HG02588 (cell line): Measurements from ENCODE around the gene KLHDC4.
"Not testable (repeated sequence)": the region's sequence is repeated elsewhere in the genome, so short reads cannot be mapped to it uniquely, and the experiment has no call there.

Experiments used
- ATAC-seq: cut with Tn5 transposase; IDR thresholded peaks from one replicate; pipeline ENCODE4 v1.9.1; 2021; ENCODE audit warnings: mild to moderate bottlenecking, moderate library complexity; ENCODE audit not compliant: unreplicated experiment

KLHDC4 gene

DNA sequence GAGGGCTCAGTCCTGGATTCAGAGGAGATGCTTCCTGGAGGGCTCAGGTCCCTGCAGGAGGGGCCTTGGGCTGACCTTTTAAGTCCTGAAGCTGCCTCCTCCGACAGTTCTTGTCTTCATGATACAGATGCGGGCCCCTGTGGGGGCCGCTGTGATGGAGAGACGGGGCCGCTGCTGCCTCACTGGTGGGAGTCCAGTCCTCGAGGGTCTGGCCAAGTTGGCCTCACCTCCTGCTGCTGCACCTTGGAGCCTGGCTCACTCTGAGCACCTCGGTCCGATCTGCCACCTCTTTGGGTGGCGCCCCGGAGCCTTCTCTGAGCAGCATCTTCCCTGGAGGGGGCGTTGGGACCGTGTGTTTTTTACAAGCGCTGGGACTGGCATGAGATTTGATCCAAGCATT is 79.1 kb downstream of the KLHDC4 start:
- no peak for ATAC-seq

DNA sequence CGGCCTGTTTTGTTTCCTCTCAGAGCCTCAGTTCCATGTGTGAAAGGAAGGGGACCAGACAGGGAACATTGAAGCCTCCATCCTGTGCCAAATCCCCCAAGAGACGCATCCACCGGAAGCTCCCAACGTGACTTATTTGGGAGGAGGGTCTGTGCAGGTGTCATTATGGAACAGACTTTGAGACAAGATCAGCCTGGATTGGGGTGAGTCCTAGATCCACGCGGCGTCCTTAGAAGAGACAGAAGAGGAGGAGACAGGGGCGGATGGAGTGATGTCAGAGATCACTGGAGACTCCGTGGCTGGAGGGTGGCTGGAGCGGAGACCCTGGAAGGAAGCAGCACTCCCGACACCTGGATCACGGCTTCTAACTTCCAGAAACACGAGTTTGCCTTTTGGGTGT is 80.0 kb downstream of the KLHDC4 start:
- ATAC-seq: no peak

DNA sequence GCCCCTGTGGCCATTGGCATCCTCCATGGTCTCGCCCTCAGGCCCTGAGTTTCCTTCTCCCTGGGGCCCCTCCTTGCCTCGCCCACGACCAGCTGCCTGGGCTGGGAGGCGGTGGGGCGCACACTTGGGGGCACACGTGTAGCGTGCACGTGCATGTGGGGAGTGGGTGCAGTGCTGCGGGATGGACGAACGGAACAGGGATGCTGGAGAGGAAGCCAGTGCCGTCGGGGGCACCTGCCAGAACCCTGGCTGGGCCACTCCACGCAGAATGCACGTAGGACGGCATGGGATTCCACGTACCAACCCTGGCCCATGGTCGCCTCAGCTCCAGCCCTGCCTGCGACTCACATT is 80.4 kb downstream of the KLHDC4 start:
- no peak for ATAC-seq

DNA sequence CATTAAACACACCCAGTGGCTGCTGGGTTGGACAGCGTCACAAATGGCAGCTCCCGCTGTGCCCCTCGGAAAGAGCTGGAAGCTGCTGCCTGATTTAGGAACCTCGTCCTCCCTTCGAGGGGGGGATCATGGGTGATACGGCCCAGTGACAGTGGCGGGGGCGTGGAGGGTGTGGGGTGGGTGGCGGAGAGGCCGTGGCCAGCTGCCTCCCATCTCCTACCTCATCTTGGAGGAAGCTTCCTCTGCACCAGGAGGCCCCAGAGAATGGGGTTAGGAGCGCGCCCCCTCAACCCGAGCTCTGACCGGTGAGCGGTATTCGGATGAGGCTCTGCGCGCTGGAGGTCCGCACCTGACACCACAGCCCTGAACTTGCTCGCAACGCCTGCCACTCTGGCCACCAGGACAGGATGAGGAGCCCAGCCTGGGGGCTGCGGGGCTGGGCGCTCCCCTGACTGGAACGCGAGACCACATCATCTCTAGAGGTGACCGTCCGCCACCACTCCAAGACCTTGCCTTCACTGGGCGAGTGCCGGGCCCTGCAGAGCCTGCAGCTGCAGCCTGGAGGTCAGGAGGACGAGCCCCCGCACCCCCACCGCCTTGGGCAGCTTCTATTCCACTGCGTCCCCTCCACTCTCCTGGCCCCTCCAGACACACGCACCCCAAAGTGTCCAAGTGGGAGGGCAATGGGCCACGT is 80.9 kb downstream of the KLHDC4 start:
- ATAC-seq: no peak

DNA sequence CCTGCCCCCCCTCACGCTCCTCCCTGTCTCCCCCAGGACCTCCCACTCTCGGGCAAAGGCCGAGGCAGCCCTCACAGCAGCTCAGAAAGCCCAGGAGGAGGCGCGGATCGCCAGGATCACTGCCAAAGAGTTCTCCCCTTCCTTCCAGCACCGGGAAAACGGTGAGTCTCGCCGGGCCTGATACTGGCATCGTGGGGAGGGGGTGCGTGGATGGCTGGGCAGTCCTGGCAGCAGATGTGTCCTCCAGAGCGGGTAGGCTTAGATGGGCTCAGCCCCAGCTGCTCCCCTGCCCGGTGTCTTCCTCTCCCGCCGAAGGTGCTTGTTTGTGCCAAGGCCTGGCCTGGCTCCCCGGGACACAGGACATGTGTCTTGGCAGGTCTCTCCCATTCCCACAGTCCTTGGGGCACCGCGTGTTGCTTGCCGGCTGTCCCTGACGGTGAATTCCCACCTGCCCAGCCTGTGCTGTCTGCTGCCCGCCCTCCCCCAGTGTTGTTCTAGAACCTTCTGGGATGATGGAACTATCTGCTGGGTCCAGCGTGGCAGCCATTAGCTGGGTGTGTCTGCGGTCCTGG is 81.6 kb downstream of the KLHDC4 start:
- ATAC-seq: no peak

DNA sequence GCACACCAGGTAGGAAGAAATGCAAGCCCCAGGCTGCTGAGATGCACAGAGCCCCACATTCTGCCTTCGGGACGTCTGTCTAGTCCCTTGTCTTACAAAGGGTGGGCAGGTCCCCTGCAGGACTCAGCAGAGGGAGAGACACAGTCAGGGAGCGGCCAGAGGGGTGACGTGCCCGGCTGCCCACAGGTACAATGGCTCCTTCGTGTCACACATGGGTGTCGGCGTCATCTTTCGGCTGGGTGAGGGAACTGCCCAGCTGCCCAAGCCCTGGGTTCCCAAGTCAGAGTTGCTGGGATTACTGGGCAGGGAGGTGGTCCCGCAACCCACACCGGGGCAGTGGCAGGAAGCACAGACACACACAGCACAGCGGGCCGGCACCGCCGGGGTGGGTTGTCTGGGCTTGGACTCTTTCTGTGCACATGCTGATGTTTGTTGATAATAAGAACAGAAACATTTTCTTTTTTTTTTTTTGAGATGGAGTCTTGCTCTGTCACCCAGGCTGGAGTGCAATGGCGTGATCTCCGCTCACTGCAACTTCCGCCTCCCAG is 82.9 kb downstream of the KLHDC4 start:
- no peak for ATAC-seq

DNA sequence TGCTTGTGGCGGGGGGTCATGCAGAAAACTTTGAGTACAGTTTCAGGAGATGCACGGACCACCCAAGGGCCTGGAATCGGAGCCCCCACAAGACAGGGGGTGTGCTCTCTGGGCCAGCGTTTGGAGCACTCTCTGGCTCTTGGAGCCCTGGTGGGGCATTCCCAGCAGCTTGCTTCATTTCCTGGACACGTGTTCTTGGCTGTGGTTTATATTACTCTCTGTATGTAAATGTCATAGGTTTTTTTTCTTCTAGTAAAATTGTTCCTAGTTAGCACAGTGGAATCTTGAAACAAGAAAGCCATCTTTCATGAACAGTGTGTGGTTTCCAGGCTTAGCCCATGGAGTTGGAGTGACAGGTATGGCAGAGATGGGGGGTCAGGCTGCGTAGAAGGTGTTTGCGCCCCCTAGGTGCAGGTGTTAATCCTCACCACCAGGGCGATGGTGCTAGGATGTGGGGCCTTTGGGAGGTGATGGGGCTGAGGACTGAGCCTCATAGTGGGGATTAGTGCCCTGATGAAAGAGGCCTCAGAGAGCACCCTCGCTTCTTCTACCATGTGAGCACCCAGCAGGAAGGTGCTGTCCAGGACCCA is 83.7 kb downstream of the KLHDC4 start:
- no peak for ATAC-seq

DNA sequence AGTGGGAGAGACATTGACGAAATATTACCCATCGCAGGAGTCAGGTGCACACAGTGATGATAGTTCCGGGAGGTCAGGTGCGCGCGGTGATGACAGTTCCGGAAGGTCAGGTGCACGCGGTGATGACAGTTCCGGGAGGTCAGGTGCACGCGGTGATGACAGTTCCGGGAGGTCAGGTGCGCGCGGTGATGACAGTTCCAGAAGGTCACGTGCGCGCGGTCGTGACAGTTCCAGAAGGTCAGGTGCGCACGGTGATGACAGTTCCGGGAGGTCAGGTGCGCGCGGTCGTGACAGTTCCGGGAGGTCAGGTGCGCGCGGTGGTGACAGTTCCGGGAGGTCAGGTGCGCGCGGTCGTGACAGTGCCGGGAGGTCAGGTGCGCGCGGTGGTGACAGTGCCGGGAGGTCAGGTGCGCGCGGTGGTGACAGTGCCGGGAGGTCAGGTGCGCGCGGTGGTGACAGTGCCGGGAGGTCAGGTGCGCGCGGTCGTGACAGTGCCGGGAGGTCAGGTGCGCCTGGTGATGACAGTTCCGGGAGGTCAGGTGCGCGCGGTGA is 84.7 kb downstream of the KLHDC4 start:
- not testable (repeated sequence) for ATAC-seq

DNA sequence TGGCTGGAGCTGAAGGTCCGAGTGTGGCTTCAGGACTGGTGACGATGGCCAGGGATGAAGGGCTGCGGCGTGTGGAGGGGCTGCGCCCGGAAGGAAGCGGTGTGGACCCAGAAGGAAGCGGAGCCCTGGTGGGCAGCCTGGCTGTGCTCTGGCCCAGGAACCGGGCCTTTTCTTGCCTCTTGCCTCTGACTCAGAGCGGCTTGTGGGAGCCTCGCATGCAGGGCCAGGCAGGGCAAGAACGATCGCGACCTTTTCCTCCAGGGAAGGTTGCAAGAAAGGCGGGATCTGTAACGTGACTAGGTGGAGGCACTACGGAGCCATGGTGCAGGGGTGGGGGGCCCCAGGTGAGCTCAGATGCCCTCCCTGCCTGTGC is 85.5 kb downstream of the KLHDC4 start:
- no peak for ATAC-seq

DNA sequence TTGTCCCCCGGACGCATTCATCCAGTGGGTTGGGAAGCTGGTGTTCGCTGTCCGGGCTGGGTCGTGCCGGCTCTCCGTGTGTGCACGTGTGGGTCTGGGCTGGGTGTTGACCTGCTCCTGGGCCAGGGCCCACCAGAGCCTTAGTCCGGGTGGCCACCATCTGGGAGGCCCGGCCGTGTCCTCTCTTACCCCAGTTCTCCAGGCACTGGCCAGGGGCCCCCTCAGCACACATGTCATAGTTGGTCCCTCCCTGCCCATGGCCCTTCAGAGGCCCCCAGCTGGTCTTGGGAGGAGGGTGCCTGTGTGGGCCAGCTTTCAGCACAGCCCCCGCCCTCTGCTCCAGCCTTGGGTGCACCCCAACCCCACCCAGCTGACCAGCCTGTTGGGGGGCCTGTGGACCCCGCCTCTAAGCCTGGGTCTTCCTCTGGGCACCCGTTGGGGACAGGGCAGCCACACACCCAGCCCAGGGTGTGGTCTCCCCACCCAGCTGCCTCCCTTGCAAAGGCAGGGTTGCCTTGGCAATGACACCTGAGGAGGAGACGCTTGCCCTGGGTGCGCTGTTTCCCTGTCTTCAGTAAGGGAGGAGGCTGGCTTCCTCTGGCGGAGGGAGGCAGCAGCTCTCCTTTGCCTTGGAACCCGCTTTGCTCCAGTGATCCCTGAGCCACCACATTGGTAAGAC is 86.1 kb downstream of the KLHDC4 start:
- no peak for ATAC-seq

DNA sequence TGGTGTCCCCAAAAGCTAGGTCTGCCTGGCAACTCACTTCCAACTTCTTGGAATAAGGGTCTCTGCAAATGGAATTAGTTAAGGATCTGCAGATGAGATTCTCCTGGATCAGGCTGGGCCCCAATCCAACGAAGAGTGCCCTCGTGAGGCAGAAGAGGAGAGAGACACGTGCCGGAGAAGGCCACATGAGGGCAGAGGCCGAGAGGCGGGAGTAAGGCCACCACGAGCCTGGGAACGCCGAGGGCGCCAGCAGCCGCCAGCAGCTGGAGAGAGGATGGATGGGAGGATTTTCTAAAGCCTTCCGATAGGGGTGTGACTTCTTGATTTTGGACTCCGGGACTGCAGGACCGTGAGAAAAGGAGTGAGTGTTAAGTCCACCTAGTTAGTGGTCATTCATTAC is 87.2 kb downstream of the KLHDC4 start:
- ATAC-seq: no peak

DNA sequence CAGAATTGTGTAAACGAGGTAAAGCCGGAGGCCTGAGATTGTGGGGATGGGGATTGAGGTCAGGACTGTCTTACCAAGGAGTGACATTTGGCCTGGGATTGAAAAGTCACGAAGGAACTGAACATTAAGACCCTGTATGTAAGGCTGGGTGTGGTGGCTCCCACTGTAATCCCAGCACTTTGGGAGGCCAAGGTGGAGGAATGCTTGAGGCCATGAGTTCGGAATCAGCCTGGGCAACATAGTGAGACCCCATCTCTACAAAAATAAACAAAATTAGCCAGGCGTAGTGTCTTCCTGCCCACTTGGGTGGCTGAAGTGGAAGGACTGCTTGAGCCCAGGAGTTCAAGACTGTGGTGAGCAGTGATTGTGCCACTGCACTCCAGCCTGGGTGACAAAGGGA is 88.0 kb downstream of the KLHDC4 start:
- no peak for ATAC-seq

DNA sequence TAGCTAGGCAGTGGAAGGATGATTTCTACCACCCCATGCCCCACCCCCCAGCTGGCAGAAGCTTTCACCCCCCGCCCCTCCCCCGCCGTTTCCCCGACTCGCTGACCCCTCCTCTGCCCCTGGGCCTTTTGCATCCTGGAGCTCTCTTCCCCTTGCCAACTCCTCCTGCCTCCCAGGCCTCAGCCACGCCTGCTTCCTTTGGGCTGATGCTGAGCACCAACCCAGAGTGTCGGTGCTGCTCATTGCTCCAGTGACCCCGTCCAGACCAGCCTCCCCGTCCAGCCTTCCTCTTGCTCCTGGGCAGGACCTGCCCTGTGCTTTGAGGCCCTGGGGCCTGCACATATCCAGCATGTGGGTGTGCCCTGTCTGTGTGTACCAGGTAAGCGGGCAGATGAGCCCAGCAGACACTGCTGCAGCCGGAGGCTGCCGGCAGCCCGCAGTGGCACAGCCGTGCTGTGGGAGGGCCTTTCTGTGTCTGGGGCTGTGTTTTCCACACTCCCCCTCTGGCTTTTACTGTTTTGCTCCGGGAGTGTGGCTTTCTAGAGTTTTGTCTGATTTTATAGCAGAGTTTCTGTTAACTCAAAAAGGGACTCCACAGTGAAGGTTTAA is 90.6 kb downstream of the KLHDC4 start:
- ATAC-seq: no peak

DNA sequence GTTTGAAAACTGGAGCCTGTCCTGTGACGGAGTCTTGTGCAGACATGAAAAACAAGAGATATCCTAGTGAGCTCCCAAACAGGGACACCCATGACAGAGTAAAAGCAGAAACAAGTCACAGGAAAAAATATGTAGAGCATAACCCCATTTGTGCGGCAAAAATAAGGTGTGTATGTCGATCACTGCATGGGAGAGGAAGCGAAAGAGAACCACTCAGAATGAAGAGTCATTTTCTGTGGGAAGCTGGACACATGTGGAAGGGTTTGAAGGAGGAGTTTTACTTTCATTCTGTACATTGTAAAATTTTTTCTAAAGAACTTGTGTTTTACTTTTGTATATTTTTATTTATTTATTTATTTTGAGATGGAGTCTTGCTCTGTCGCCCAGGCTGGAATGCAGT is 91.4 kb downstream of the KLHDC4 start:
- no peak for ATAC-seq

DNA sequence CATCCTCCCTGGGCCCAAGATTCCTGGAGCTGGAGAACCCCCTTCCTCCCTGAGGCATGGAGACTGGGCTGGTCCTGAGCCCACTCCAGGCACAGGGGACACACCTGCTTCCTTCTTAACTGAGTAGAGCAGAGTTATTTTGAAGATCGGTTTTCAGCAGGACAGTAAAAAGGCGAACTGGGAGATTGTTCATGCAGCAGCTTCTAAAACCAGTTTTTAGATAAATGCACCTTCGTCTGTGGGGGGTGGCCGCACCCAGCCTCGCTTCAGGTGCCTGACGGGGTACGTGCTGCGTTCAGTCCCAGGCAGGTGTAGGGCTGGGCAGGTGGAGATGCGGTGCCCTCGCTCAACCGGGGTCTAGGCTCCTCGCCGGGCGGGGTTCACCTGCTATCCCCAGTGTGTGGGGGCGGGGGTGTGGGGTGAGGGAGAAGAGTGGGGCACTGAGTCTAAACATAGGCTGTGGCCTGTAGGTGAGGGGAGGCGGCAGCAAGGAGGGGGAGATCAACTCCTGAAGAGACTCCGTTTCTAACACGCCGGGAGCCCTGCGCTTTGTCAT is 94.0 kb downstream of the KLHDC4 start:
- ATAC-seq: no peak

DNA sequence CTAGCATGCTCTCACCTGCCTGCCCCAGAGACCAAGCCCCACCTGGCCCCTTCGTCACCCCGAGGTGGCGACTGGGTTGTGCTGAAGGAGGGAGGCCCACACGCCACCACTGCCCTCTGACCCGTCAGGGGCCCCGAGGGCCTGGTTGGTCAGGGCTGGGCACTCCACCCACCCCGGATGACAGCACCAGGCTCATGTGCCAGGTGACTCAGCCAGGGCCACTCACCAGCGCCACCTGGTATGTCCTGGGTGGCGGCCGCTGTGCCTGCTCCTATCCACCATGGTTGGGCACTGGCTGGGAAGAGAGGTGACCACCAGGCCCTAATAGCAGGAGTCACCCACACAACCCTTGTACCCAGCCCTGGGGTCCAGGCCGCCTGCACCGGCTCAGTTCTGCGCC is 94.6 kb downstream of the KLHDC4 start:
- ATAC-seq: no peak

DNA sequence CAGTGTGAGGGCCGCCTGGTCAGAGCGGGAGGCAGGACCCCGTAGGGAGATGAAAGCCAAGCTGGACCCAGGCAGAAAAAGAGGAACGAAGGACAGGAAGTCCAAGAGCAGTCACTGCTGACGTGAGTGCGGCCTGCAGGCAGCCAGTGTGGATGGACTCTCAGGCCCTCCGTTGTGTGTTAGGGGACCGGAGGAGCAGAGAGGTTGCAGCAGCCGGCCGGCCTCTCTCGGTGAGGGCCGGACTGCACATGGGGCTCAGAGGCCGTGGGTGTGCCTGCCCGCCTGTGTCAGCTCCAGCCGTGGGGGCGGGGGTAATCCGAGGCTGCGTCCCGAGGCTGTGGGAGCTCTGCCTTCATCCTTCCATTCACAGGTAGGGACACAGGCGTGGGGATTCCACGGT is 96.1 kb downstream of the KLHDC4 start:
- no peak for ATAC-seq

DNA sequence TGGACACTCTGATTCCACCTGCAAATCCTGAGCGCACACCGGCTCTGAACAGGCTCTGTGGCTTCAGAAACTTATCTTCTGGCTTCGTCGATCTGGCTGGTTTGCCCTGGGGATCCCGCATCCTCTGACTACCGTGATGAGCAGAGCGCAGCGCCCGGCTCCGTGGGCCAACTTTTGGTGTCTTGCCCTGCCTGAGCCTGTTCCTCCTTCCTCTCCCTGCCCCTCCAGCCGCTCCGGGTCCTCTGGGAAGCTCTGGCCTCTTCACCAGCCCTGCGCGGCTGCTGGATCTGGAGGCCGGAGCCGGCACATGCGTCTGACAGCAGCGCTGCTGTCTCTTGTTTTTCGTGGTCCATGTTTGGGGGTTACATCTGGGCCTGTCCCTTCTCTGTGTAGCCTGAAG is 97.8 kb downstream of the KLHDC4 start:
- ATAC-seq: no peak

DNA sequence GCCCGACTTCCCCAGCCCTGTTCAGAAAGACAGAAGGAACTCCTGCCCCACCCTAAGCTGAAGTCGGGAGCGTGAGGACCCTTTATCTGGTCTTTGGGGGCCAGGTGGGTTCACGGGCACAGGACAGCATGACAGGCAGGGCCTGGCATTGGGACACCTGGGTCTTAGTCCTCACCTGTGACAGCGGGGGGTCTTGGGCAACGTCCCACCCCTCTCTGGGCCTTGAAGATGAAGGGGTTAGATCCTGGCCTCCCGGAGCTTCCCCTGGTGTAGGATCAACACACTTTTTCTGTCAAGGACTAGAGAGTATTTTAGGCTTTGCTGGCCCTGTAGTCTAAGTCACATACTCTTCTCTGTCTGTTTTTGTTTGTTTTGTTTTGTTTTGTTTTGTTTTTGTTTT is 98.3 kb downstream of the KLHDC4 start:
- no peak for ATAC-seq

DNA sequence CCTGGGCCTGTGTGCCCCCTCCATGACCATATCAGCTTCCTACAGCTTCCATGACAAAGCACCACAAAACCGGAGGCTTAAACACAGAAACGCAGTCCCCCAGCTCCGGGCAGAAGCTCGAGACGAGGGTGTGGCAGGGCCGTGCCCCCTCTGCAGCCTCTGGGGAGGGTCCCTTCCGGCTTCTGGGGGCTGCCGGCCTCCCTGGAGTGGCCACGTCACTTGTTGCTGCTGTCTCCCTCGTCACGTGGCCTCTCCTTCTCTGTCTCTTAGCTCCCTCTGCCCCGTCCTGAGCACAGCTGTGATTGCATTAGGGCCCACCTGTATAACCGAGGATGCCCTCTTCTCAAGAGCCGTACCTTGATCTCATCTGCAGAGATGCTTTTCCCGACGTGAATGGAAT is 98.9 kb downstream of the KLHDC4 start:
- no peak for ATAC-seq

DNA sequence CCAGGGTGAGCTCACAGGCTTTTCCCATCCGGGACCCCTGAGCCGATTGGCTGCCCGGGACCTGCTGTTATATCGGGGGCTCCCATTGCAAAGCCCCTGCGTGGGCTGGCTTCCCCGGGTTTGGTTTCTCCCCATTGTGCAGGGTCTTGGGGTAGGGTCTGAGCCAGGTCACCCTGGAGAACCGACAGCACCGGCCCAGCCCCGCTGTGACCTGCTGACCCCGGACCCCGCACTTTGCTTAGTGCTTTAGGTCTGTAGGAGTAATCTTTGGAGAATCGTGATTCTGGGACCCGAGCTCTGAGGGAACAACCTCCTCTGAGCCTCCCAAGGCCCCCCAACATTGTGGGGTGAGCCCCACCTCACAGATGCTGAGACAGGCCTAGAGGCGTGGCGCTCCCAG is 100.6 kb downstream of the KLHDC4 start:
- ATAC-seq: no peak
